Activated CD8-positive, alpha-beta T cell treated with anti-CD3 and anti-CD28 coated beads, Interleukin-2, amount 10 ng/mL, durations not matched to agents 7 days and 5 days (primary cell): ENCODE results near the gene HOXD12. TPM values are rescaled to one million over a fixed set of nuclear protein-coding genes. Genes with fewer than 3 reads are reported as not detected.

Source experiments
- ATAC-seq: fragments of 150-1000 bp; cut with Tn5 transposase; one replicate; pipeline ENCODE4 v1.10.0; 2021; ENCODE audit warnings: moderate library complexity
- CTCF ChIA-PET: fragments of 350-600 bp; sonication (Branson Sonifier 250); formaldehyde crosslinking; loops from one replicate; lab custom pipeline; 2021; ENCODE audit warnings: antibody characterized with exemption; lab: Charles Lee
- POLR2A ChIA-PET: fragments of 350-600 bp; sonication (Branson Sonifier 250); formaldehyde crosslinking; loops from one replicate; lab custom pipeline; 2021; ENCODE audit warnings: antibody characterized with exemption; lab: Charles Lee
- DNase-seq: peaks from one replicate; pipeline ENCODE4 v3.0.0-alpha.2; 2020
- H3K27ac Mint-ChIP-seq: one replicate; pipeline ENCODE4 v1.8.0; 2021; ENCODE audit warnings: mild to moderate bottlenecking, mixed read lengths
- H3K27me3 Mint-ChIP-seq: one replicate; pipeline ENCODE4 v1.8.0; 2021; ENCODE audit warnings: low read depth, mixed read lengths
- H3K36me3 Mint-ChIP-seq: one replicate; pipeline ENCODE4 v1.8.0; 2021; ENCODE audit warnings: low read depth, mixed read lengths
- H3K4me1 Mint-ChIP-seq: one replicate; pipeline ENCODE4 v1.8.0; 2021; ENCODE audit warnings: low read depth, mixed read lengths
- H3K4me3 Mint-ChIP-seq: one replicate; pipeline ENCODE4 v1.8.0; 2021; ENCODE audit warnings: mild to moderate bottlenecking, mixed read lengths
- H3K9me3 Mint-ChIP-seq: one replicate; pipeline ENCODE4 v1.8.0; 2022; ENCODE audit warnings: mixed read lengths; ENCODE audit not compliant: insufficient read depth
- total RNA-seq, 2 experiments: library from RNA; stranded (reverse); gene quantifications; one replicate each; pipeline ENCODE4 v1.2.3, GENCODE V29; 2021

HOXD12 gene
- total RNA-seq, 2 experiments from 2014 or later: not detected

- ChIA-PET POLR2A (interaction anchor here (1.7 kb wide), 1 partner anchor 327 kb away, joined by 6 read pairs; no protein-coding TSS in a partner anchor), CTCF (interaction anchor here (0.6 to 4.6 kb wide), 14 partner anchors 12 to 1020 kb away, joined by 3 to 50 read pairs (median 8); no protein-coding TSS in a partner anchor)
- peaks cover 6% of the 10 kb centered on the region for H3K36me3 Mint-ChIP-seq
- peak overlapping the region; percentile 44 for H3K27ac Mint-ChIP-seq
- ATAC-seq: no peak
- no peak for DNase-seq
- H3K27me3 Mint-ChIP-seq: peaks cover 78% of the 10 kb centered on the region
- H3K4me1 Mint-ChIP-seq: peaks cover 18% of the 10 kb centered on the region
- H3K9me3 Mint-ChIP-seq: no peaks in the 10 kb centered on the region
- H3K4me3 Mint-ChIP-seq: peak overlapping the region; percentile 30
These were observed 28.8 kb downstream of the HOXD12 start for GRCh38 chr2:176128172-176128981.

- no peaks in the 10 kb centered on the region for H3K9me3 Mint-ChIP-seq
- peak within 1 kb of the TSS; percentile 64 for H3K27ac Mint-ChIP-seq
- peaks cover 3% of the 10 kb centered on the region for H3K36me3 Mint-ChIP-seq
- peak within 1 kb of the TSS; percentile 30 for H3K4me3 Mint-ChIP-seq
- H3K27me3 Mint-ChIP-seq: peaks cover 79% of the 10 kb centered on the region
- no peak for DNase-seq
- ChIA-PET CTCF (interaction anchor here (3.4 to 4.6 kb wide), 3 partner anchors 425 to 1019 kb away, joined by 25 to 38 read pairs (median 37); no protein-coding TSS in a partner anchor), POLR2A (no interaction called here)
- no peak for ATAC-seq
- peaks cover 18% of the 10 kb centered on the region for H3K4me1 Mint-ChIP-seq
These were observed 29.6 kb downstream of the HOXD12 start, which contains the start of gene HOXD8 for GRCh38 chr2:176128982-176129796. HOXD8 (plus strand) TSS chr2:176129705; CDS start chr2:176130367, 662 bp downstream.

GRCh38 chr2:176129813-176130146, 30.2 kb downstream of the HOXD12 start:
- H3K36me3 Mint-ChIP-seq: peaks cover 2% of the 10 kb centered on the region
- ATAC-seq: no peak
- POLR2A ChIA-PET: no interaction called here

GRCh38 chr2:176130147-176130956, 30.8 kb downstream of the HOXD12 start:
- peaks cover 2% of the 10 kb centered on the region for H3K36me3 Mint-ChIP-seq
- ATAC-seq (peak; percentile 54), DNase-seq (no peak)
- peaks cover 78% of the 10 kb centered on the region for H3K27me3 Mint-ChIP-seq
- H3K9me3 Mint-ChIP-seq: no peaks in the 10 kb centered on the region
- POLR2A ChIA-PET: no interaction called here
- peaks cover 18% of the 10 kb centered on the region for H3K4me1 Mint-ChIP-seq
- peak overlapping the region; percentile 45 for H3K4me3 Mint-ChIP-seq
- CTCF ChIA-PET: interaction anchor here (0.9 to 4.4 kb wide), 10 partner anchors 9 to 1018 kb away, joined by 3 to 23 read pairs (median 4); no protein-coding TSS in a partner anchor
- H3K27ac Mint-ChIP-seq: peak overlapping the region; percentile 64

More at GRCh38 chr2:176129813-176130146, 30.2 kb downstream of the HOXD12 start:
- no peak overlapping the region for H3K4me3 Mint-ChIP-seq
- no peak for DNase-seq
- no peak overlapping the region for H3K27ac Mint-ChIP-seq
- CTCF ChIA-PET: interaction anchor here (0.9 to 4.6 kb wide), 6 partner anchors 9 to 522 kb away, joined by 3 to 37 read pairs (median 9); no protein-coding TSS in a partner anchor
- H3K27me3 Mint-ChIP-seq: peaks cover 77% of the 10 kb centered on the region
- no peaks in the 10 kb centered on the region for H3K9me3 Mint-ChIP-seq
- H3K4me1 Mint-ChIP-seq: peaks cover 18% of the 10 kb centered on the region

- H3K9me3 Mint-ChIP-seq: no peaks in the 10 kb centered on the region
- peak overlapping the region; percentile 64 for H3K27ac Mint-ChIP-seq
- peak overlapping the region; percentile 45 for H3K4me3 Mint-ChIP-seq
- DNase-seq (no peak), ATAC-seq (no peak)
- POLR2A ChIA-PET: no interaction called here
- peaks cover 3% of the 10 kb centered on the region for H3K36me3 Mint-ChIP-seq
- peaks cover 78% of the 10 kb centered on the region for H3K27me3 Mint-ChIP-seq
- CTCF ChIA-PET: interaction anchor here (0.8 to 4.4 kb wide), 14 partner anchors 8 to 1017 kb away, joined by 3 to 23 read pairs (median 4); partner anchors contain the start of gene HOXD9
- peaks cover 25% of the 10 kb centered on the region for H3K4me1 Mint-ChIP-seq
These were observed 31.6 kb downstream of the HOXD12 start for GRCh38 chr2:176130957-176131847.

GRCh38 chr2:176131848-176132158, 32.2 kb downstream of the HOXD12 start:
- no peak overlapping the region for H3K27ac Mint-ChIP-seq
- POLR2A ChIA-PET: no interaction called here
- H3K27me3 Mint-ChIP-seq: peaks cover 79% of the 10 kb centered on the region
- H3K4me1 Mint-ChIP-seq: peaks cover 26% of the 10 kb centered on the region
- CTCF ChIA-PET: interaction anchor here (0.8 to 4.4 kb wide), 13 partner anchors 9 to 1017 kb away, joined by 3 to 23 read pairs (median 4); partner anchors contain the start of gene HOXD9
- peaks cover 3% of the 10 kb centered on the region for H3K36me3 Mint-ChIP-seq
- no peak for DNase-seq
- H3K9me3 Mint-ChIP-seq: no peaks in the 10 kb centered on the region
- H3K4me3 Mint-ChIP-seq: peak overlapping the region; percentile 74
- no peak for ATAC-seq

- peak; percentile 32 for DNase-seq
- POLR2A ChIA-PET: no interaction called here
- Mint-ChIP-seq H3K9me3 (no peaks in the 10 kb centered on the region), H3K27me3 (peaks cover 80% of the 10 kb centered on the region), H3K36me3 (peaks cover 3% of the 10 kb centered on the region), H3K4me1 (peaks cover 27% of the 10 kb centered on the region), H3K27ac (no peak overlapping the region), H3K4me3 (peak overlapping the region; percentile 74)
- no peak for ATAC-seq
- CTCF ChIA-PET: interaction anchor here (0.9 to 4.4 kb wide), 11 partner anchors 8 to 1029 kb away, joined by 3 to 23 read pairs (median 4); partner anchors contain the start of gene HOXD9
These were observed 32.9 kb downstream of the HOXD12 start for GRCh38 chr2:176132205-176133171.

- DNase-seq (no peak), ATAC-seq (no peak)
- CTCF ChIA-PET: interaction anchor here (1.3 to 4.4 kb wide), 5 partner anchors 322 to 1028 kb away, joined by 4 to 23 read pairs (median 14); no protein-coding TSS in a partner anchor
- no peak overlapping the region for H3K27ac Mint-ChIP-seq
- peaks cover 27% of the 10 kb centered on the region for H3K4me1 Mint-ChIP-seq
- H3K9me3 Mint-ChIP-seq: no peaks in the 10 kb centered on the region
- H3K4me3 Mint-ChIP-seq: no peak overlapping the region
- POLR2A ChIA-PET: no interaction called here
- H3K27me3 Mint-ChIP-seq: peaks cover 80% of the 10 kb centered on the region
- peaks cover 7% of the 10 kb centered on the region for H3K36me3 Mint-ChIP-seq
These were observed 33.8 kb downstream of the HOXD12 start for GRCh38 chr2:176133389-176133788.

- no peak overlapping the region for H3K27ac Mint-ChIP-seq
- peaks cover 8% of the 10 kb centered on the region for H3K36me3 Mint-ChIP-seq
- ATAC-seq (no peak), DNase-seq (no peak)
- H3K4me3 Mint-ChIP-seq: no peak overlapping the region
- H3K27me3 Mint-ChIP-seq: peaks cover 80% of the 10 kb centered on the region
- no peaks in the 10 kb centered on the region for H3K9me3 Mint-ChIP-seq
- POLR2A ChIA-PET: no interaction called here
- CTCF ChIA-PET: interaction anchor here (1.4 to 4.4 kb wide), 4 partner anchors 321 to 518 kb away, joined by 4 to 23 read pairs (median 17); no protein-coding TSS in a partner anchor
- H3K4me1 Mint-ChIP-seq: peaks cover 31% of the 10 kb centered on the region
These were observed 34.4 kb downstream of the HOXD12 start for GRCh38 chr2:176134035-176134434.
